Activated CD4-positive, CD25-positive, alpha-beta regulatory T cell treated with anti-CD3 and anti-CD28 coated beads, Interleukin-2, amount 50 U/mL, for 16 hours (primary cell): ENCODE results near the gene VASN.
"Not testable (repeated sequence)": the region's sequence is repeated elsewhere in the genome, so short reads cannot be mapped to it uniquely, and the experiment has no call there.

ENCODE experiments used
- DNase-seq: peaks from one replicate; pipeline ENCODE4 v3.0.0-alpha.2; 2020; ENCODE audit warnings: low read depth, low spot score

VASN gene

DNA sequence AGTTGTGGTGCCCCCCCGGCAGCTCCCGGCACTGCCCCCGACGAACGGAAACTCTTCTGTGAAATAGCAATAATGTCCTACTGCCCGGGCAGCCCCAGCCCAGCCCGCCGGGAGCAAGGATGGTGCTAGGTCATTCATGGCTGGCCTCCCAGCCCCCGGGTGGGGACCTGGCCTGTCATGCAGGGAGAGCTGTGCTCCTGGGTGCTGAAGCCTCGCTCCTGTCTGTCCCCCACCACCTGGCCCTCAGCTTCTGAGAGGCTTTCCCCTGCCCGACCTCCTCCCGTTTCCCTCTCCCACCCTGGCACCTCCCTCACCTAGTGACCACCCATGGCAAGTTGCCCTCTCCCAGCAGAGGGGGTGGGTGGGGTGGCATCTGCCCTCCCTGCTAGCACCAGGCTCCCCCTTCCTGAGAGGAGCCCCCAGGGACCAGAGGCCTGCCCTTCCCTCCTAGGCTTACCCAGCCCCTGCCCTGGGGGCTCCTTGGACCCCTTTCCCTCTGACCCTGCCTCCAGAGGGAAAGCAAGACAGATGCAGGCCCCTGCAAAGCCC, 34.0 kb upstream of the VASN start:
- no peak for DNase-seq

DNA sequence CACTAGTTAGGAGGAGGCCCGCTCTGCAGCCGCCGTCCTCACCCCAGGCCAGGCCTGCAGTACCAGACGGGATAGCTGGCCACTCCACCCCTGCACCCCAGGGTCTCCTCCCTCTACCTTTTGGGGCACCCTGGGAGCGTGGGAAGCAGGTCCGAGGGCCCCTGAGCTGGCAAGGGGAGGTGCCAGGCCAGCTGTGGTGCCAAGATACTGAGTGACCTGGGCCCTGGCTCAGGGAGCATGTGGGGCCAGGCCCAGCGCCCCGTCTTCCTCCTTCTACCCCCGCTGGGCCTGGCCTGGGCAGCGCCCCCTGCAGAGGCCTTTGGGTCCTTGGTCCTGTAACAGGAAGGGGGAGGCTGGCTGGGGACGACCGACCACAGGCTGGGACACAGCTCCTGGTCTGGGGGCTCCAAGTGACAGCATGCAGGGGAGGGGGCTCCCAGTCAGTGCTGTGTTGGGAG, 33.5 kb upstream of the VASN start:
- DNase-seq, result no peak

DNA sequence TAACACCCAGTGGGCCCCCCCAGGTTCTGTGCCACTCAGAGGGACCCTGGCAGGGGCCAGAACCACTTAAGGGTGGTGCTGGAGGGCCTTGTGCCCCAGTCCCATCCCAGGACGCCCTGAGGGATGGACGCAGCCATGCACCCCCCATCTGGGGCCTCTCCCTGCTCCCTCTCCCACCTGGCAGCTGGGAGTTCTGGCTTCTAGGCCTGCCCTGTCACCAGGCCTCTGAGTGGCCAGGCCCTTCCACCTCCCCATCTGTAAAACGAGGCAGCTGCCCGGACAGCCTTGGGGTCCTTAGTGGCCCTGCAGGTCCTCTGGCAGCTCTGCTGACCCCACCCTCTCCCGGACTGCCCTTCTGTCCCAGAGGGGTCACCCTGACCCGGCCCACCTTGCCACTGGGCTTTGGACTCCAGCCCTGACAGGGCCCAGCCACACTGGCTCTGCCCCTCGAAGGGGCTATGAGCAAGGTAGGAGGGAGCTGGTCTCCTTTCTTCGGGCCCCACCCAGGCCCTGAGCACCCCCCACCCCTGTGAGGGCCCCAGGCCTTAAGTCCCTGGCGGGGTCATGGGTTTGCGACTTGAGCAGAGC, 32.8 kb upstream of the VASN start:
- no peak for DNase-seq

DNA sequence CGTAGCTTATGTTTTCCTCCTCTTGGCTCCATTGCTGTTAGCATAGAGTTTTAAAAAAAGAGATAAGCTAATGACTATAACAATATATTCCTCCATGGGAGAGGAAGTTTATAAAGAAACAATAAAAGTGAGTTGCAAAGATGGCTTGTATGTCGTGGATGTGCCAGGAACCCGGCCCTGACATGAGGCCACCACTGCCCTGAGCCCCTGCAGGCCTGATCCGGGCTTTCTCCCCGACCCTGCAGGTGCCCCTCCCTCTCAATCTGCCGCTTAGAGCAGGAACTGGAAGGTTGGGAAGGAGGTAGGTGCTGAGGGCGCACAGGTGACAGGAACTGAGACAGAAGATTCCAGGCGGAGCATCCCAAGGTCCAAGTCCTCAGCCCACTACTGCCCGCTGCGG, 32.2 kb upstream of the VASN start:
- DNase-seq, result no peak

DNA sequence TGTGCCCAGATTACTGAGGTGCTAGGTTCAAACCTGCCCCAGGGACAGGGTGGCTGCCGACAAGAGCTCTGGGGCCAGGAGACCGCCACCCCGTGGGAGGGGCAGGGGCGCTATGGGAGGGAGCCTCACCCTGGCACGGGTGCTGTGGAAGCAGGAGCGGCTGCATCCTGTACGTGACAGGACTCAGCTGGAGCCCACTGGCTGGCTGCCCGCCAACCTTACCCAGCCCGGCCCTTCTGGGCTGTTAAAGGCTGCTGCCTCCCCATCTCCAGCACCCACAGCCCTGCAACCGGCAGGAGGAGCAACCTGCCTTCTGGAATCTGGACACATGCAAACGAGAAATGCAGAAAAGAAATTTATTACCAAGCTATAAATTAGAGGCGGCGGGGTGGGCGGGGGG, 31.7 kb upstream of the VASN start:
- DNase-seq, result no peak

DNA sequence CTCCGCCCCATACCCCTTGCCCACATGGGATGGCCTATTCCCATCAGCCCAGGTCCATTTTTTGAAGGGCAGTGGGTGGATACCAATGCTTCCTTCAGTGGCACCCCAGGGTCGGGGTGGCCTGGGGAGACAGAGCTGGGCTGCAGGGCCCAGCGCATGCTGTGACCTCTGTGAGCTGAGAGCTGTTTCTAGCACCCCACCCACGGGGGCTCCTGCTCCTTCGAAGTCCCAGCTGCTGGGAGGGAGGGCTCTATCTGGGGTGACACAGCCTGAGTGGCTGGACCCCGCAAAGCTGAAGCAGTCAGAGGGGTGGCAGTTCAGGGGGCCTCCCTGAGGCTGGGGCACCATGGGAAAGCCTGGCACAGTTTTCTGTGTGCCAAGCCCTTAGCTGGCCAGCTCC, 31.2 kb upstream of the VASN start:
- no peak for DNase-seq

DNA sequence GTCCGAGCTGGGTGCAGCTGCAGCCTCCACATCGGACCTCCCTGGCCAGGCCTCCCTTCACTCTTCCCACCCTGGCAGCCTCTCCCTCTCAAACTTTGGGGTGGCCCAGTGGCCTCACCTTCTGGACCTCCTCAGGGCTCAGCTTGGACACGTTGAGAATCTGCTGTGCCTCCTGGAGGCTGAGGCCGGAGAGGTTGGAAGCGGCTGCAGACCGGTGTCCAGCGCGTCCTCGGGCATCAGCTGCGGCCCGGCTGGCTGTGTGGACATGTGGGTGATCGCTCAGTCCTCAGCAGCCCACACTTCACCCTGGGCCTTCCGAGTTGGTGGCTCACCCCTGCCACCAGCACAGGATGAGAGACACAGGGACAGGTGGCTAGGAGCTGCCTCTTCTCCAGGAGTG, 30.4 kb upstream of the VASN start:
- DNase-seq, result no peak

DNA sequence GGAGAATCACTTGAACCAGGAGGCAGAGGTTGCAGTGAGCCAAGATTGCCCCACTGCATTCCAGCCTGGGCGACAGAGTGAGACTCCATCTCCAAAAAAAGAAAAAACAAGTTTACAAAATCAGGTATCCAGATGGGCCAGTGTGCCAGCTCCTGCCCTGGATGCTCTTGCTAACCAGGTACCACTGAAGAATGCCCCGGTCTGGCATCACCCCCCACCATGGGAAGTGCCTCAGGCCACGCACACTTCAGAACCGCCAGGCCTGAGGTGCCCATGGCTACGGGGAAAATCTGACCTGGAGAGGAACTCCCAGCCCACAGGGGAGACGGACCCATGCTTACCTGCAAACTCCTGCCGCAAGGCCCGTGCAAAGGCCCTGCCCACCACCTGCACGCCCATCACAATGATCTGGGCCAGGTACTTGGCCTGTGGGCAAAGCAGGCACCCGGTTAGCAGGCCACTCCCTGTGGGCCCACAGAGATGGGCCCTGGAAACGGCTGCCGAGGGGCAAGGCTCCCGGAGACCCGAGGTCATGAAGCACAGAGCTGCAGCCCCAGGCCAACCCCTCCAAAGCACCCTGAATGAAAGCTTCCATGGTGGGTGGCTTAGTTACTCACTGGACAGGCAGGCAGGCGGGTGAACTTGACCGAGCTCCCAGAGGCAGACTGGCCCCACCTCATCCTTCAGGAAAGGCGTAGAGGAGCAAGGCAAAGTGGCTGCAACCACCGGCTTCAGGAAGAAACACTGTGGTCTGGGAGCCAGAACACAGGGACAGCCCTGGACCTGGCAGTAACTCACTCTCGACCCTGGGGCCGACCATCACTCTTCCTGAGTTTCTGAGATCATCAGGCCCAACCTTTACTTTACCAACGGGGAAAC, 28.5 kb upstream of the VASN start:
- DNase-seq, result no peak

DNA sequence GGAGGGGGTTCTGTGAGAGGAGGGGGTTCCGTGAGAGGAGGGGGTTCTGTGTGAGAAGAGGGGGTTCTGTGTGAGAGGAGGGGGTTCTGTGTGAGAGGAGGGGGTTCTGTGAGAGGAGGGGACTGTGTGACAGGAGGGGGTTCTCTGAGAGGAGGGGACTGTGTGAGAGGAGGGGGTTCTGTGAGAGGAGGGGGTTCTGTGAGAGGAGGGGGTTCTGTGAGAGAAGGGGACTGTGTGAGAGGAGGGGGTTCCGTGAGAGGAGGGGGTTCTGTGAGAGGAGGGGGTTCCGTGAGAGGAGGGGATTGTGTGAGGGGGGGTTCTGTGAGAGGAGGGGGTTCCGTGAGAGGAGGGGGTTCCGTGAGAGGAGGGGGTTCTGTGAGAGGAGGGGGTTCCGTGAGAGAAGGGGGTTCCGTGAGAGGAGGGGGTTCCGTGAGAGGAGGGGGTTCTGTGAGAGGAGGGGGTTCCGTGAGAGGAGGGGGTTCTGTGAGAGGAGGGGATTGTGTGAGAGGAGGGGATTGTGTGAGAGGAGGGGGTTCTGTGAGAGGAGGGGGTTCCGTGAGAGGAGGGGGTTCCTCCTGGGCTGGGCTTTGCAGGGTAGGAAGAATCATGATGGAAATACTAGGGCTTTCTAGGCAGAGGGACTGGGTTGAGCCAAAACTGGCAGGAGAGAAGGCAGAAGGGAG, 27.2 kb upstream of the VASN start:
- not testable (repeated sequence) for DNase-seq

DNA sequence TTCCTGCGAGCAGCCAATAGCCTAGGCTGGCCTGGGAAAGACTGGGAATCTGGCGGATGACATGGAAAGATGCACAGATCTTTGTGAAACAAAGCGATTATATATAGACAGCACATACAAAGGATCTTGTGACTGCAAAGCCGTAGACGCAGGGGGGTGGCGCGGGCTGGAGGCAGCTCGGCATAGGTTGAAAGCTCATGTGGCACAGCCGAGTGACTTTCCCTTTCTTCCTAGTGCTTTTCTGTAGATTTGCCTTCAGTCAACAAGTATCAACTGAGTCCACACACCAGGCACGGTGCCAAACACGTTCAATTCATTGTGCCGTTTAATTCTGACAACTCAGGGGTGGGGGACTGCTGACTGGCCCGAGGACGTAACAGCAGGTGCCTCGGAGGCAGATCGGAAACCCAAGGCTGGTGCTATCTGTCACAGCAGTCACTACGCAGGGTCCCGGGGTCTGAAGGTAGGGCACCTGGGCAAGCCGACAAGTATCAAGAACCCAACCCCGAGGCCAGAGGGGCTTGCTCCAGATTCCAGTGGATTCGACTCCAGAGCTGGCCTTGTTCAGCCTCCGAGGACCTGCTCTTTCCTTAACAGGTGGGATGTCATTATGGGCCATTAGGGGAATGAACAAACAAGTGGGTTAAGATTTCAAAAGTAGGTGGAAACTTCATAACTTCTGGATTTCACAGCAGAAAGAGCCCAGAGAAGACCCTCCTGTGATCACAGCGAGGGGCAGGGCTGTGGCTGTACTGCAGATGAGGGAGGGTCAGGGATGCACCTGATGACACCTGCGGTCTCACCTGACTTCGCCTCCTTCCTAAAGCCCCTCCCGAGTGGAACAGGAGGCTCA, 26.4 kb upstream of the VASN start:
- no peak for DNase-seq

DNA sequence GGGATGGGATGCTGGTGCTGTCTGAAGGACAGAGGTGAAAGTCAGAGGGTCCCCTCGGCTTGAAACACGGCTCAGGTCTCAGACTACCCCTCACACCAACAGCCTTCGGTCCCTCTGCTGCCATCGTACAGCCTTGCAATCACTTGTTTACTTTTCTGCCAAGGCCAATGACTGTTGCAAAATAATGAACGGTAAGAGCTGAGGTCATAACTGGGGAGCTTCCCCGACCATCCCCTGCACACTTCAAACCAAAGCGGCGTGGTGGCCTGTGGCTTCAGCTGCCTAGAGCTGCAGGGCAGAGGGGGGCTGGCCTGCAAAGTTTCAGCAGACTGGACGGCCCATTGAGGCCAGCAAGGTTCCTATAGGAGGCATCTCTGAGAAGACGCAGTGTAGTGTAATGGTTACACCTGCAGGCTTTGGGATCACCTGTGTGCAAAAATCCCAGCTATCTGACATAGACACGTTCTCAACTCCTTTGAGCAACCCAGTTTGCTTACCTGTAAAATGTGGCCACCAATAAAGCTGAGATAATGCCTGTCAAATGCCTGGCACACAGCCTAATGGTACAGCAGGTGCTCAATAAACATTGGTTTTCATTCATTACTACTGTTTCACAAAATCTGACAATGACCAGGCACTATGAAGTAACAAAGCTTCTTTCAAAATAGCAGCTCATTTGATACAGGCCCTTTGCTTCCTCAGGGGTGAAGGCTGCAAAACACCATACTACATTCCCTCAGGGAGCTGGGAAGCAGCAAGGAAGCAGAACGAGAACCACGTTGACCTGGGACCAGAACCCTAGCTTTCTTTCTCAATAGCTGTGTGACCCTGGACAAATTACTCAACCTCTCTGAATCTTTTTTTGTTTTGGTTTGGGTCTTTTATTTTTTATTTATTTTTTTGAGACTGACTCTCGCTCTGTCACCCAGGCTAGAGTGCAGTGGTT, 25.5 kb upstream of the VASN start:
- no peak for DNase-seq

DNA sequence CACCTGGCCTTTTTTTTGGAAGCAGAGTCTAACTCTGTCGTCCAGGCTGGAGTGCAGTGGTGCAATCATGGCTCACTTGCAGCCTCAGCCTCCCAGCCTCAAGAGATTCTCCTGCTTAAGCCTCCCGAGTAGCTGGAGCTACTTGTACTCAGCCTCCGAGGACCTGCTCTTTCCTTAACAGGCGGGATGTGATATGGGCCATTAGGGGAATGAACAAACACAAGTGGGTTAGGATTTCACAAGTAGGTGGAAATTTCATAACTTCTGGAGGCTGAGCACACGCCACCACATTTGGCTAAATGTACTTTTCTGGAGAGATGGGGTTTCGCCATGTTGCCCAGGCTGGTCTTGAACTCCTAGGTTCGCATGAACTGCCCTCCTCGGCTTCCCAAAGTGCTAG, 24.6 kb upstream of the VASN start:
- no peak for DNase-seq

DNA sequence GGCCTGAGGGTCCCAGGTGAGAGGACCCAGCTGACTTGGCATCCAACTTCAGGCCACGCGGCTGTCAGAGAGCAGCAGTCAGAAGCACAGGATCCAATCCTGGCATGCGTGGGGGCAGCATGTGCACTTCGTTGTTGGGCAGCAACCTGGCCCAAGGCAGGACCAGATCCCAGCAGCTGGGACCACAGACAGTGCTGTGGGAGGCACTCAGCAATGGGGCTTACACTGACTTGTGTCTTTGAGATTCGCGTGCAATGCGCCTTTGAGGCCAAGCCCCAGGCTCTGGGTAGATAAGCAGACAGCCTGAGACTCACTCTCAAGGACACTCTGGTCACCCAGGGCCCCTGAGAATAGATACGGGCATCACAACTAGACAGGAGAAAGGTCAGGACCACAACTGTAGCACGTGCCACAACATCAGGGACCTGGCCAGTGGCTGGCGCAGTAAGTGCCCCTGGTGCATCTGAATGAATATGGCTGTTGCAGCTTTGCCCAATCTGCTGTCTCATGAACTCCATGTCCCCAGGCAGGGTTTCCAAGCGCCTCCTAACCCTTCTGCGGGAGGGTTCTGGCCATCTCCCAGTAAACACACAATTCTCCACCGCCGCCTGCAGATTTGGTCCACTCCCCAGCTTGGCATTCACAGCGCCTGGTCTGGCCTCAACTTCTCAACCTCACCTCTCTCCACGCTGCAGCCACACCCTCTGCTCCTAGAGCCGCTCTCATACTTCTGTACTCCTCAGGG, 23.7 kb upstream of the VASN start:
- no peak for DNase-seq

DNA sequence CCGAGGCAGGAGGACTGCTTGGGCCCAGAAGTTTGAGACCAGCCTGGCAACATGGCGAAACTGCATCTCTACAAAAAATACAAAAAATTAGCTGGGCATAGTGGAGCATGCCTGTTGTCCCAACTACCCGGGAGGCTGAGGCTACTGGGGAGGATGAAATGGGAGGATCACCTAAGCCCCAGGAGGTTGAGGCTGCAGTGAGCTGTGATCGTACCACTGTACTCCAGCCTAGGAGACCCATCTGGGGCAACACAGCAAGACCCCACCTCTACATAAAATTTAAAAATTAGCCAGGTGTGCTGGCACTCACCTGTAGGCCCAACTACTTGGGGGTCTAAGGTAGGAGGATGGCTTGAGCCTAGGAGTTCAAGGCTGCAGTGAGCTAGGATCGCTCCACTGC, 22.3 kb upstream of the VASN start:
- DNase-seq, result no peak

DNA sequence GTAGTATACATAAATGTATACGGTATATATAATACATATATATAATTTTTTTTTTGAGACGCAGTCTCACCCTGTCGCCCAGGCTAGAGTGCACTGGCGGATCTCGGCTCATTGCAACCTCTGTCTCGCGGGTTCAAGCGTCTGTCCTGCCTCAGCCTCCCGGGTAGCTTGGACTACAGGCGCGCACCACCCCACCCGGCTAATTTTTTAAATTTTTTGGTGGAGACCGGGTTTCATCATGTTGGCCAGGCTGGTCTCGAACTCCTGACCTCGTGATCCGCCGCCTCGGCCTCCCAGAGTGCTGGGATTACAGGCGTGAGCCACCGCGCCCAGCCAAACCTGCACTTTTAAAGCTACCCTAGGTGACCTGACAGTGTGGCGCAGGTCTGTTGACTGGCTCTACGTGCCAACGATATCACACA, 21.3 kb upstream of the VASN start:
- DNase-seq, result no peak

DNA sequence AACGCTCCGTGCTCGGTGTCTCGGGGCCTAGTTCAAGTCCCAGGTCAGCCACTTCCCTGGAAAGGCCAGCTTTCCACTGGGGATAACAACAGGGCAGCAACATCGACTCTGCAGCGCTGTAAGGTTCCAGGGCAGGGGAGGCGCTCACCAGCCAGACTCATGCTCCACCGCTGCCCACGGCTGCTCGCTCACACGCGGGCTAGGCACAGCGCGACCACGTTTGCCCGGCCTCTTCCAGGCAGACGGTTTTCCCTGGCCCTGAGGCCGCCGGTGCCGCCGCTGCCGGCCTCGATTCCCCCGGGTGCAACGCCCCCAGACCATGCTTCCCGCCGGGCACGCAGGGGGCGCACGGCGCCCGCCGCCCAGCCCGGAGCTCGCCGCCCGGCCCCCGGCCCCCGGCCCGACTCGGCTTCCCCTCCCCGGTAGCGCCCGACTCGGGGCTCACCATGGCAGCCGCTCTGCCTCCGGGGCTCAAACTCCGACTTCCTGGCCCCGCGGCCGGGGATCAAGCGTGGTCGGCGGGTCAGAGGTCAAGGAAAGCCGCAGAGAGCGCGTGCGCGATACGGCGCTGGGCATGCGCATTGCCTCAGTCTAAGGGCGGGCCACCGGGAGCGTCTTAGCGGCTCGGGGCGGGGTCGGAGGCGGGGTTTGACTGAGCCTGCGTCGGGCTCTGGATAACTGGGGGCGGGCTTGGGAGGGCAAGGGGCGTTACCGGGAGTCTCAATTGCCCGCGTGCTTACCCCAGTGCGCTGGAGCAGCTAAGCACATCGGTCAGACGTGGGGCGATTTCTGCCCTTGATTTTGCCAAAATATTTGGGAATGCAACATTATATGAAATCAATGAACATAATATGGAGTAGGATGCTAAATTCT, 20.6 kb upstream of the VASN start, which contains the start of gene PAM16:
PAM16 (minus strand) TSS at position 535 of the 873 bp plus-strand sequence; CDS start at position 448, 87 bp downstream.
- peak; percentile 94 for DNase-seq

DNA sequence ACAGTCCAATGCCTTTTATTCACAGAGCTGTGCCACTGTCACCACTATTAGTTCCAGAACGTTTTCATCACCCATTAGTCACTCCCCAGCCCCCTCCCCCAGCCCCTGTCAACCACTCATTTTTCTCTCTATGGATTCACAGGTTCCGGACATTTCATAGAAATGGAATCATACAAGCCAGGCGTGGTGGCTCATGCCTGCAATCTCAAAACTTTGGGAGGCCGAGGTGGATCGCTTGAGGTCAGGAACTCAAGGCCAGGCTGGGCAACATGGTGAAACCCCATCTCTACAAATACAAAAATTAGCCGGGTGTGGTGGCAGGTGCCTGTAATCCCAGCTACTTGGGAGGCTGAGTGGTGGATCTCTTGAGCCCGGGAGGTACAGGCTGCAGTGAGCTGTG, 19.8 kb upstream of the VASN start:
- DNase-seq, result no peak

DNA sequence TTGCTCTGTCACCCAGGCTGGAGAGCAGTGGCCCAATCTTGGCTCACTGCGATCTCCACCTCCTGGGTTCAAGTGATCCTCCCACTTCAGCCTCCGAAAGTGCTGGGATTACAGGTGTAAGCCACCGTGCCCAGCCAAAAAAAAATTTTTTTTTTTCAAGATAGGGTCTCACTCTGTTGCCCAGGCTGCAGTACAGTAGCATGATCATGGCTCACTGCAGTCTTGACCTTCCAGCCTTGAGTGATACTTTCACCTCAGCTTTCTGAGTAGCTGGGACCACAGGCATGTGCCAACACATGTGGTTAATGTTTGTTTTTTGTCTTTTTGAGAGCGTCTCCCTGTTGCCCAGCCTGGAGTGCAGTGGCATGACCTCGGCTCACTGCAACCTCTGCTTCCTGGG, 18.8 kb upstream of the VASN start:
- no peak for DNase-seq

DNA sequence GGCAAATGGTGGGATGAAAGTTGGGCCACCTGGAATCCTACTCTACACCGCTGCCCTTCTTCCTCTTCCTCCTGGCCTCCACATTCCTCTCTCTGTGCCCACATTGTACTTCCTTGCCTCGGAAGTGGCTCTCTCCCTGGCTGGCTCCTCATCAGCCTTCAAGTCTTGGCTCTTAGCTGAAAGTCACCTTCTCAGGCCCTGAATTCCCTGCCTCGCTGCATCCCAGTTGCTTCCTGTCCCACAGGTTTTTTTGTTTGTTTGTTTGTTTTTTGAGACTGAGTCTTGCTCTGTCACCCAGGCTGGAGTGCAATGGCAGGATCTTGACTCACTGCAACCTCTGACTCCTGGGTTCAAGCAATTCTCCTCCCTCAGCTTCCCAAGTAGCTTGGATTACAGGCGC, 18.0 kb upstream of the VASN start:
- DNase-seq, result no peak
